IPS-NIHi7 (cell line): Measurements from ENCODE around the gene ACACA.
"Not testable (repeated sequence)": the region's sequence is repeated elsewhere in the genome, so short reads cannot be mapped to it uniquely, and the experiment has no call there.

ENCODE experiments used
- DNase-seq: peaks from one replicate; pipeline ENCODE4 v3.0.0; 2012; ENCODE audit warnings: mixed read lengths; ENCODE audit errors: extremely low spot score

Gene ACACA

GRCh38 chr17:37406635-37407461 is at the start of gene ACACA, which contains the start of gene TADA2A:
Gene ACACA (minus strand): TSS chr17:37406836. CDS start chr17:37406299, 537 bp downstream.
Gene TADA2A (plus strand): TSS chr17:37406886. CDS start chr17:37411366, 4,480 bp downstream.
- peak; percentile 97 for DNase-seq

- DNase-seq, result no peak
Observed at GRCh38 chr17:37450112-37450511, 43.5 kb upstream of the ACACA start.

DNA sequence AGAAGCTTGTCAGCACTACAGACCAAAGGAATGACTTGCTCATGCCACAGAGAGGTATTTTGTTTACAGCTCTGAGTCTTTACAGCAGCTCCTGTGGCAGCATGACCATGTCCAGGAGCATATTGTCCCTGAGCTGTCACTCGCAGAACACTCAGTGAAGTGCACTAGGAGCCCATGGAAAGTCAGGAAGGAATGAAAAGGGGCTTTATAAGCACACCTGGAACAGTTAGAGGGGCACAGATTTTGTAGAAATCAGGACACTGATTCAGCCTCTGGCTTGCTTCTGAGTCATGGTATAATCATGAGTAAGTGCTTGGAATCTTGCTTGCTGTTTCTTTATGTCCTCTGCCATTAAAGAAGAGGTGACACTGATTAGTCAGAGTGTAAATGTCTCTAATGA is 41.0 kb upstream of the ACACA start:
- no peak for DNase-seq

DNA sequence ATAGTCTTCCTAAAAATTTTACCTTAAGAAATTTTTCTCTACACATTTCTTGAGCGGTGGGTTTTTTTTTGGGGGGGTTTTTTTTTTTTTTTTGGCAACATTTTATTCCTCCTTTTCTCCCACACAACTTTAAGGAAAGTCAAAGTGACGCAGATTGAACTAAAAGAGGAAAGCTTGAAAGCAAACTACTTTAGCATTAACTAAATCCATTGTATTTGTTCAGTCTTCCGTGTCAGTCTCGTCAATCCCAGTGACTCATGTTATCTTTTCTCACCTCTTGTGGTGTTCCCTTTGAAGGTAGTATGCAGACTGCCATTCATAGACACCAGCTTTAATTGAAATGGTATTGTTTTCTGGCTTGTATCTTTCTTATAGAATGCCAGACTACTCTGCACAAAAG is 39.4 kb upstream of the ACACA start:
- no peak for DNase-seq

DNA sequence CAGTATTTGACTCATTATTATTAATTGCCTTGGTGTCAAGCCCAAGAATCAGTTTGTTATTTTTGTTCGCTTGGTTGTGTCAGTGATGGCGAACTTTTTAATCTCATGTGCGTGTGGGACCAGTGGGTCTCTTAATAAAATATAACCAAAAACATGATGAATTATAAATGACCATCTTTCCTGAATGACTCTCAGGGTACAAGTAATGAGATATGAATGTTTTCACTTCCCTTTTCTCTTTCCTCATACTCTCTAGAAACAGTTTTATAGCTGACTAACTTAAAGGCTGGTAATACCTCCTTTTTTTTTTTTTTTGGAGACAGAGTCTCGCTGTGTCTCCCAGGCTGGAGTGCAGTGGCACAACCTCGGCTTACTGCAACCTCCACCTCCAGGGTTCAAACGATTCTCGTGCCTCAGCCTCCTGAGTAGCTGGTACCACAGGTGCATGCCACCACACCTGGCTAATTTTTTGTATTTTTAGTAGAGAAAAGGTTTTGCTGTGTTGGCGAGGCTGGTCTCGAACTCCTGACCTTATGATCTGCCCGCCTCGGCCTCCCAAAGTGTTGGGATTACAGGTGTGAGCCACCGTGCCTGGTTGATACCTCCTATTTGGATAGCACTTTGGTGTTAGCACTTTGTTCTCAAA is 34.9 kb upstream of the ACACA start:
- not testable (repeated sequence) for DNase-seq

- DNase-seq, result no peak
Observed at GRCh38 chr17:37440424-37440823, 33.8 kb upstream of the ACACA start.

DNA sequence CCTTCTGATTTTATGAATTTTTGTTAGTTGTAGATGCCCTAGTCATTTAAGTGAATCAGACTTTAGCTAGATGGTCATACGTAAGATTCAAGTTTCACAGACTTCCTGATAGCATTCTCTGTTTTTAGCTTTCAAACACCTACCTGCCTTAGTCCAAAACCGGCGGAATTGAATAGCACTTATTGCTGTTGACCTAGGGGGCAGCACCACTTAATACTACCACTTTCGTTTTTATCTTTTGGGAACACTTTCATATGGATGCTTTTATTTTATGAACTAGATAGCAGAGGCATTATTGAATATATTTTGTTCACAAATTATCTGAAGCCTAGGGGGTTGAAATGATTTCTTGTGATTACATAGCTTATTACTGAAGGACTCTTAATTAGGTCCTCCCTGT is 31.5 kb upstream of the ACACA start:
- DNase-seq, result no peak

DNA sequence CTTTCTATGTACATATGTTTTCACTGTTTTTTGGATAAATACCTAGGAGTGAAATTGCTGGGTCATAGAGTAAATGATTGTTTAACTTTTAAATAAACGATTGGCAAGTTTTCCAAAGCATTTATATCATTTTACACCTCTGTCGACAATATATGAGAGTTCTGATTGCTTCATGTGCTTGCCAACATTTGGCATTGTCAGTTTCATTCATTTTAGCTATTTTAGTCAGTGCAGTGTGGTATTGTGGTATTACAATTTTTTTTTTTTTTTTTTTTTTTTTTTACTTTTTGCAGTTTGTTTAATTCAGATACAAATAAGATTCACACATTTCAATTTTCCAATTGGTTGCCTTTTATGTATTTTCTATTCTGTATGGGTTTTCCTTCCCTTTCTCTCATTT is 26.0 kb upstream of the ACACA start:
- DNase-seq, result no peak

- no peak for DNase-seq
Observed at GRCh38 chr17:37430051-37430627, 23.5 kb upstream of the ACACA start.

DNA sequence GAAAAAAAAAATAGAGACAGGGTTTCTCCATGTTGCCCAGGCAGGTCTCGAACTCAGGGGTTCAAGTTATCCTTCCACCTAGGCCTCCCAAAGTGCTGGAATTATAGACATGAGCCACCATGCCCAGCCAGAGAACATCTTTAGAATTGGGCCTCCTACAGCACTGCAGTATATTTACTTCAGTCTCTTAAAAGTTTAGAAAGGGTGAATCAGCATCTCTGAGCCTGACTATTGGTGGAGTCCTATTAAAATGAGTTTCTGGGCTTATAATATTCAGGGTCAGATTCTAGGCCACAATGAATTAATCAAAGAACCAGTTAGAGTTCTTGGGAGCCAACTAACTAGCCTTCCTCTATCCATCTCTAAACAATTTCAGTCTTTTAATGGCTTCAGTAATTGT is 22.8 kb upstream of the ACACA start:
- DNase-seq, result no peak

GRCh38 chr17:37429039-37429438 is 22.4 kb upstream of the ACACA start:
- DNase-seq, result no peak

GRCh38 chr17:37425268-37425667 is 18.6 kb upstream of the ACACA start:
- no peak for DNase-seq

DNA sequence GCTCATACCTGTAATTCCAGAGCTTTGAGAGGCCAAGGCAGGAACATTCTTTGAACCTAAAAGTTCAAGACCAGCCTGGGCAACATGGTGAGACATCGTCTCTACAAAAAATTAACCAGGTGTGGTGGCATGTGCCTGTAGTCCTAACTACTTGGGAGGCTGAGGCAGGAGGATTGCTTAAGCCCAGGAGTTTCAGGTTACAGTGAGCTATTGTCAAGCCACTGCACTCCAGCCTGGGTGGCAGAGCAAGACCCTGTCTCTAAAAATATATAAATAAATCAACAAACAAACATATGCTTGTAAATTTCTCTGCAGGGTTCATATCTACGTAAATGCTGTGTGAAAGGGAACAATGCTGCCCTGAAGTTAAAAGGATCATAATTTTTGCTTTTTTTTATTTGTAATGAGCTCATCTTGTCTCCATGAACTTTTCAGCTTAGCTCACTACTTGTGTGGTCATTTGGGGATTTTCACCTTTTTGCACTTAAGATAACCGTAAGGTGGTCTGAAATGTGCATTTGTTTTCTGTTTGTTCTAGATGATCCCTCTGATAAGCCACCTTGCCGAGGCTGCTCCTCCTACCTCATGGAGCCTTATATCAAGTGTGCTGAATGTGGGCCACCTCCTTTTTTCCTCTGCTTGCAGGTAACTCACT is 16.5 kb upstream of the ACACA start:
- no peak for DNase-seq

GRCh38 chr17:37417852-37418251 is 11.2 kb upstream of the ACACA start:
- DNase-seq, result no peak

GRCh38 chr17:37413875-37414519 is 7.4 kb upstream of the ACACA start:
- DNase-seq, result no peak

- no peak for DNase-seq
Observed at GRCh38 chr17:37410357-37410756, 3.7 kb upstream of the ACACA start.

DNA sequence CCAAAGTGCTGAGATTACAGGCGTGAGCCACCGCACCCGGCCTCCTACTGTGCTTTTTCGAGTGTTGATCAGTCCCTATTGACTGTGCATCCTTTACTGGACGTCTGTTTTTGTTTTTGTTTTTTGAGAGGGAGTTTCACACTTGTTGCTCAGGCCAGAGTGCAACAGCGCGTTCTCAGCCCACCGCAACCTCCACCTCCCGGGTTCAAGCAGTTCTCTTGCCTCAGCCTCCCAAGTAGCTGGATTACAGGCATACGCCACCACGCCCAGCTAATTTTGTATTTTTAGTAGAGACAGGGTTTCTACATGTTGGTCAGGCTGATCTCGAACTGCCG is 1.5 kb upstream of the ACACA start:
- DNase-seq, result not testable (repeated sequence)

GRCh38 chr17:37405955-37406634 is 541 bp downstream of the ACACA start:
- DNase-seq, result no peak

- DNase-seq, result not testable (repeated sequence)
Observed at GRCh38 chr17:37405522-37405921, 1.1 kb downstream of the ACACA start.

DNA sequence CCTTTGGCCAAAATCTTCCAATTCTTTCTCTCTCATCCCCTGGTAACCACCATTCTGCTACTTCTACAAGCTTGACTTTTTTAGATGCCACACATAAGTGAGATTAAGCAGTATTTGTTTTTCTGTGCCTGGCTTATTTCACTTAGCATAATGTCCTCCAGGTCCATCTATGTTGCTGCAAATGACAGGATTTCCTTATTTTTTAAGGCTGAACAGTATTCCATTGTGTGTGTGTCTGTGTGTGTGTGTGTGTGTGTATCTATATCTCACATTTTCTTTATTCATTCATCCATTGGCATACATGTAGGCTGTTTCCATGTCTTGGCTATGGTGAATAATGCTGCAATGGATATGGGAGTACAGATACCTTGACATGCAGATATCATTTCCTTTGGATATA is 6.1 kb downstream of the ACACA start:
- no peak for DNase-seq

- no peak for DNase-seq
Observed at GRCh38 chr17:37399265-37399803, 7.3 kb downstream of the ACACA start.
